RWPE1 (cell line): ENCODE data around the gene OTOGL.

Source experiments
- CTCF ChIA-PET: fragments of 350-600 bp; sonication (Branson Sonifier 250); formaldehyde crosslinking; extraction: SDS; loops from one replicate; lab custom pipeline; 2021; lab: Yijun Ruan, JAX
- POLR2A ChIA-PET: fragments of 400-600 bp; formaldehyde crosslinking; extraction: SDS; loops from one replicate; lab custom pipeline; 2020; ENCODE audit warnings: antibody characterized with exemption; ENCODE audit not compliant: low non-redundant PET; lab: Yijun Ruan, JAX
- DNase-seq: peaks from one replicate; pipeline ENCODE4 v3.0.0; 2012; ENCODE audit warnings: low spot score
- H3K27ac ChIP-seq: fragments of 450-650 bp; 2 replicates; pipeline ENCODE4 v1.5.1; 2017
- TF ChIP-seq, protein P1 (sequence below): fragments of 450-650 bp; conservative IDR thresholded peaks from 2 replicates; pipeline ENCODE4 v1.5.1; 2017; ENCODE audit warnings: low read depth, mild to moderate bottlenecking

The OTOGL gene

DNA sequence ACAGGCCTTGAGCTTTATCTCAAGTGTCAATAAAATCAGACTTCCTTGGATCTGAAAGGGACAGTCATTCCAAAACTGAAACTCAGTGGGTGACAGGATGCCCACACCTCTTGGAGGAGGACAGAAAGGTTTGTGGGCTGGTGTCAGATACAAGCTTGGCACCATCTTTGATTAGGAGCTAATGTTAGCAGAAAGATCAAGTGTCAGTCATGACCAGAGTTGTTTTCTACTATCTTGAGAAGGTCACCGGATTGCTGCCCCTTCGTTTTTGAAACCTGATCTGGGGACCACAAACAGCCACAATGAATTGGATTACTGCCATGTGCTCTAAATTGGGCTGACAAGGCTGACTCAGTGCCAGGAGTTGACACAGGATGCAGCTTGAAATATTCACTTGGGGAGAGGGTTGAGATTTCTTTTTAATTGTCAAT lies 88.3 kb downstream of the OTOGL start:
- no peak overlapping the region for H3K27ac ChIP-seq
- DNase-seq: no peak
- TF ChIP-seq, protein P1, sequence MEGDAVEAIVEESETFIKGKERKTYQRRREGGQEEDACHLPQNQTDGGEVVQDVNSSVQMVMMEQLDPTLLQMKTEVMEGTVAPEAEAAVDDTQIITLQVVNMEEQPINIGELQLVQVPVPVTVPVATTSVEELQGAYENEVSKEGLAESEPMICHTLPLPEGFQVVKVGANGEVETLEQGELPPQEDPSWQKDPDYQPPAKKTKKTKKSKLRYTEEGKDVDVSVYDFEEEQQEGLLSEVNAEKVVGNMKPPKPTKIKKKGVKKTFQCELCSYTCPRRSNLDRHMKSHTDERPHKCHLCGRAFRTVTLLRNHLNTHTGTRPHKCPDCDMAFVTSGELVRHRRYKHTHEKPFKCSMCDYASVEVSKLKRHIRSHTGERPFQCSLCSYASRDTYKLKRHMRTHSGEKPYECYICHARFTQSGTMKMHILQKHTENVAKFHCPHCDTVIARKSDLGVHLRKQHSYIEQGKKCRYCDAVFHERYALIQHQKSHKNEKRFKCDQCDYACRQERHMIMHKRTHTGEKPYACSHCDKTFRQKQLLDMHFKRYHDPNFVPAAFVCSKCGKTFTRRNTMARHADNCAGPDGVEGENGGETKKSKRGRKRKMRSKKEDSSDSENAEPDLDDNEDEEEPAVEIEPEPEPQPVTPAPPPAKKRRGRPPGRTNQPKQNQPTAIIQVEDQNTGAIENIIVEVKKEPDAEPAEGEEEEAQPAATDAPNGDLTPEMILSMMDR: no peak
- ChIA-PET POLR2A (no interaction called here), CTCF (interaction anchor here (0.5 to 1.2 kb wide), 4 partner anchors 8 to 1387 kb away, joined by 3 to 9 read pairs (median 4); no protein-coding TSS in a partner anchor)

DNA sequence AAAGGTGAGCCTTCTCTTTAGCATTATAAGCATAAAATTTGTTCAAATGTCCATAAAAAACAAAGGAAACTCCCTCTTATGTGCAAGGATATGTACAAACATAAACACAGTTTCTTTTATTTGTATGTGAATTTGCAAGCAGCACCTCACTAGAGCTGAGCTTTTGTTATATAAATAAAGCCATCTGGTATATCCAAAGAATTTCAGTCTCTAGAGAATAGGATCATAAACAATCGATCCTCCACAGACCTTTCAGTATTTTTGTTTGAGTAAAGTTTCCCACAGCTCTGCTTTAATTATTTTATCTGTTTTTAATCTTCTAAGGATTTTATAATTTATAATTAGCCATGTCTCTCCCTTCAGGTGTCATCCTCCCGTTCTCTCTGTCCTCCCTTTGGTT lies 89.2 kb downstream of the OTOGL start:
- ChIA-PET POLR2A (no interaction called here), CTCF (no interaction called here)
- TF ChIP-seq, protein P1: no peak
- no peak for DNase-seq
- H3K27ac ChIP-seq: no peak overlapping the region

DNA sequence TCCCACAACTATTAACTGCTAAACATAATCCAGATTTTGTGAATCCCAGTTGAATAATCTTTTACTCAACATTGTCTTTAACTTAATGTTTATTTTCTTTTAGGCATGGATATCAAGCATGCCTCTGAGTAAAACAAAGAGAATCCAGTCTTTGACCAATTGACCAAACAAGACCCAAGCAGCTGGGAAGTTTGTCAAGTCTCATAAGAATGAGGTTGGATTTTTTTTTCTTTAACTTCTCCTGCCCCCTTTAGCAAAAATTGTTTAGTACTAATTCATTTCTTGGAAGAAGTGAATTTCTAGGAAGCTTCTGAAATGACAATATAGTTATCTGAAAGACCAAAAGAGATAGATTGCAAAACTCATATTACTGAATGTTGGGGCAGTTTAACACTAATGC lies 89.9 kb downstream of the OTOGL start:
- ChIA-PET POLR2A (no interaction called here), CTCF (interaction anchor here (0.6 kb wide), 1 partner anchor 400 kb away, joined by 5 read pairs; no protein-coding TSS in a partner anchor)
- TF ChIP-seq, protein P1: no peak
- DNase-seq: no peak
- no peak overlapping the region for H3K27ac ChIP-seq

DNA sequence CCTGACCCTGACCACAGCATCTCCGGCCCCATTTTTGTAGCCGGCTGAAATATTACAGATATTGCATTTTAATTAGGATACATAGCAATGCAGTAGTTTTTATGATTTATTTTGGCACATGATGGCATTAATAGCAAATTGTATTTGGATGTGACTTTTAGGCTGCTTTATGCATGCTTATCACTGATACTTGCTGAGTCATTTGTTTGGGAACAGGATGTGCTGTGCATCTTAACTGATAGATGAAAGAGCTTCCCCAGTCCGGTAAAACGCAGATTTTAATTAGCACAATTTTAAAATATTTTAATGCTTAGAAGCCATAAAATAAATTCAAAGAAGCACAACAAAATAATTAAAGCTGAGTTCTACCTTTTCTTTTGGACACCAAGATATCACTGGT lies 90.7 kb downstream of the OTOGL start:
- POLR2A ChIA-PET: no interaction called here
- H3K27ac ChIP-seq: no peak overlapping the region
- no peak for DNase-seq
- TF ChIP-seq, protein P1: no peak
- CTCF ChIA-PET: interaction anchor here (0.6 to 0.7 kb wide), 2 partner anchors 452 to 839 kb away, joined by 3 to 4 read pairs; no protein-coding TSS in a partner anchor

DNA sequence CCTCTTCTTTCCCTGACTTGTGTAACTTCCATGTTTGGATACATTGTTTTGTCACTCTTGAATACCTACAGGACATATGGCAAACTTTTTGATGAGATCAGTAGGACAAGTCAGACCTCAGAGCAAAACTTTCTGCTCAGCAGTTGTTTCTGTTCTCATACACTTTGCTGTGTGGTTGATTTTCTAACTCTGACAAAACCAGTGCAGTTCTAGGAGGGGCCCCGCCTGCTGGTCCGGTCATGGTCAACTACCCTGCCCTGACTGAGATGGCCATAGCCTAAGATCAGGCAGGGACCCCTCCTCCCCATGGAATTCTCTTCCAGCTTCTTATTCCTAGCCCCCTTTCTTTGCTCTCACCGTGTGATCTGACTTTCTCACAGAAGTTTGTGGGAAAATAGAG lies 92.8 kb downstream of the OTOGL start:
- TF ChIP-seq, protein P1: no peak
- no peak for DNase-seq
- POLR2A ChIA-PET: no interaction called here
- CTCF ChIA-PET: interaction anchor here (1.3 kb wide), 1 partner anchor 10 kb away, joined by 4 read pairs; no protein-coding TSS in a partner anchor
- H3K27ac ChIP-seq: no peak overlapping the region

DNA sequence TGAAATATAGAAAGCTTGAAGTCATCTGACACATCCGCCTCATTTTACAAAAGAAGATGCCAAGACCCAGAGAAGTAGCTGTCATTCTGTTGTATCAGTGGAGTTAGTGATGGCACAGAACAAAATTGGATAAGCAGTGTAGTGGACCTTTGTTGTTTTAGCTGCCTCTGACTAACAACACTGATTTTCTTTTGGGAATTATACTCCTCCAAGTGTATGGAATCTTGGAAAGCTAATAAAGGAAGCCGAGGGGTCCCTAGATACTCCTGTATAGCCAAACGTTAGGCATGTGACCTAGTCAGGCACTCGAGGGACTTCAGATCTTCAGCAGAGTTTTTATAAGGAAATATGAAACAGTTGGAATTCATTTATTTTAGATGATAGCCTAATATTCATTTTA lies 94.5 kb downstream of the OTOGL start:
- CTCF ChIA-PET: interaction anchor here (0.8 kb wide), 1 partner anchor 76 kb away, joined by 3 read pairs; no protein-coding TSS in a partner anchor

More for the DNA sequence above, 94.5 kb downstream of the OTOGL start:
- POLR2A ChIA-PET: no interaction called here
- TF ChIP-seq, protein P1: no peak
- no peak overlapping the region for H3K27ac ChIP-seq
- no peak for DNase-seq
